ENCODE measurements around the gene STAB1.

The STAB1 gene

GRCh38 chr3:52489453-52489852 lies 5.7 kb upstream of the STAB1 start:
- Histone ChIP-seq H3K27ac (no peak overlapping the region), H3K9me3 (ENCODE audit: low read depth, low read length) (no peaks in the 10 kb centered on the region), H3K9ac (ENCODE audit: insufficient read length) (no peak overlapping the region), H3K4me3 (no peak overlapping the region), H3K36me3 (ENCODE audit: insufficient read depth, low read length) (no peaks in the 10 kb centered on the region)
- TF ChIP-seq POLR2AphosphoS5 (IDR thresholded peaks at IDR 0.05; ENCODE audit: borderline replicate concordance, low read depth, low read length) (no peak), EZH2 (IDR thresholded peaks at IDR 0.05) (no peak), FOXP2 (optimal IDR thresholded peaks at IDR 0.05; ENCODE audit: control extremely low read depth, extremely low read length, insufficient read depth) (no peak)
- DNase-seq (ENCODE audit: low read depth, low spot score), result no peak

GRCh38 chr3:52490035-52490938 lies 4.9 kb upstream of the STAB1 start:
- TF ChIP-seq EZH2 (IDR thresholded peaks at IDR 0.05) (no peak), POLR2AphosphoS5 (IDR thresholded peaks at IDR 0.05; ENCODE audit: borderline replicate concordance, low read depth, low read length) (no peak)
- DNase-seq (ENCODE audit: low read depth, low spot score), result no peak
- no peak overlapping the region for H3K27ac ChIP-seq
- H3K9ac ChIP-seq (ENCODE audit: insufficient read length), result no peak overlapping the region
- no peaks in the 10 kb centered on the region for H3K9me3 ChIP-seq (ENCODE audit: low read depth, low read length)
- no peaks in the 10 kb centered on the region for H3K36me3 ChIP-seq (ENCODE audit: insufficient read depth, low read length)
- no peak overlapping the region for H3K4me3 ChIP-seq

GRCh38 chr3:52490939-52491526 lies 4.1 kb upstream of the STAB1 start:
- no peak overlapping the region for H3K27ac ChIP-seq
- no peaks in the 10 kb centered on the region for H3K36me3 ChIP-seq (ENCODE audit: insufficient read depth, low read length)
- no peak for DNase-seq (ENCODE audit: low read depth, low spot score)
- no peak for TF ChIP-seq FOXP2 (optimal IDR thresholded peaks at IDR 0.05; ENCODE audit: control extremely low read depth, extremely low read length, insufficient read depth)
- no peak for TF ChIP-seq EZH2 (IDR thresholded peaks at IDR 0.05)
- no peak for TF ChIP-seq POLR2AphosphoS5 (IDR thresholded peaks at IDR 0.05; ENCODE audit: borderline replicate concordance, low read depth, low read length)
- H3K4me3 ChIP-seq, result no peak overlapping the region
- no peak overlapping the region for H3K9ac ChIP-seq (ENCODE audit: insufficient read length)
- no peaks in the 10 kb centered on the region for H3K9me3 ChIP-seq (ENCODE audit: low read depth, low read length)

- DNase-seq (ENCODE audit: low read depth, low spot score), result no peak
- H3K9me3 ChIP-seq (ENCODE audit: low read depth, low read length), result no peaks in the 10 kb centered on the region
- H3K36me3 ChIP-seq (ENCODE audit: insufficient read depth, low read length), result no peaks in the 10 kb centered on the region
- H3K9ac ChIP-seq (ENCODE audit: insufficient read length), result no peak overlapping the region
- no peak overlapping the region for H3K27ac ChIP-seq
- H3K4me3 ChIP-seq, result no peak overlapping the region
- TF ChIP-seq FOXP2 (optimal IDR thresholded peaks at IDR 0.05; ENCODE audit: control extremely low read depth, extremely low read length, insufficient read depth) (no peak), EZH2 (IDR thresholded peaks at IDR 0.05) (no peak), POLR2AphosphoS5 (IDR thresholded peaks at IDR 0.05; ENCODE audit: borderline replicate concordance, low read depth, low read length) (no peak)
These were observed 3.1 kb upstream of the STAB1 start for GRCh38 chr3:52492059-52492458.

- Histone ChIP-seq H3K9me3 (ENCODE audit: low read depth, low read length) (no peaks in the 10 kb centered on the region), H3K9ac (ENCODE audit: insufficient read length) (no peak overlapping the region), H3K4me3 (no peak overlapping the region), H3K27ac (no peak overlapping the region), H3K36me3 (ENCODE audit: insufficient read depth, low read length) (no peaks in the 10 kb centered on the region)
- TF ChIP-seq EZH2 (IDR thresholded peaks at IDR 0.05) (no peak), POLR2AphosphoS5 (IDR thresholded peaks at IDR 0.05; ENCODE audit: borderline replicate concordance, low read depth, low read length) (no peak), FOXP2 (optimal IDR thresholded peaks at IDR 0.05; ENCODE audit: control extremely low read depth, extremely low read length, insufficient read depth) (no peak)
- DNase-seq (ENCODE audit: low read depth, low spot score), result no peak
These were observed 1.7 kb upstream of the STAB1 start for GRCh38 chr3:52493232-52494017.

GRCh38 chr3:52494445-52494844 lies 693 bp upstream of the STAB1 start:
- no peak overlapping the region for H3K4me3 ChIP-seq
- no peak overlapping the region for H3K27ac ChIP-seq
- H3K9ac ChIP-seq (ENCODE audit: insufficient read length), result no peak overlapping the region
- TF ChIP-seq POLR2AphosphoS5 (IDR thresholded peaks at IDR 0.05; ENCODE audit: borderline replicate concordance, low read depth, low read length), result no peak
- no peak for TF ChIP-seq FOXP2 (optimal IDR thresholded peaks at IDR 0.05; ENCODE audit: control extremely low read depth, extremely low read length, insufficient read depth)
- no peak for TF ChIP-seq EZH2 (IDR thresholded peaks at IDR 0.05)
- no peaks in the 10 kb centered on the region for H3K36me3 ChIP-seq (ENCODE audit: insufficient read depth, low read length)
- DNase-seq (ENCODE audit: low read depth, low spot score), result no peak
- H3K9me3 ChIP-seq (ENCODE audit: low read depth, low read length), result no peaks in the 10 kb centered on the region

GRCh38 chr3:52495777-52496602 lies 852 bp downstream of the STAB1 start:
- Histone ChIP-seq H3K36me3 (ENCODE audit: insufficient read depth, low read length) (no peaks in the 10 kb centered on the region), H3K27ac (no peak overlapping the region), H3K9ac (ENCODE audit: insufficient read length) (no peak overlapping the region), H3K9me3 (ENCODE audit: low read depth, low read length) (no peaks in the 10 kb centered on the region), H3K4me3 (no peak overlapping the region)
- DNase-seq (ENCODE audit: low read depth, low spot score), result no peak
- TF ChIP-seq POLR2AphosphoS5 (IDR thresholded peaks at IDR 0.05; ENCODE audit: borderline replicate concordance, low read depth, low read length) (no peak), EZH2 (IDR thresholded peaks at IDR 0.05) (no peak), FOXP2 (optimal IDR thresholded peaks at IDR 0.05; ENCODE audit: control extremely low read depth, extremely low read length, insufficient read depth) (no peak)

All from SK-N-MC (cell line).